Large intestine (tissue), 3 donors: Measurements from ENCODE around the gene RACK1. TPM values are rescaled to one million over a fixed set of nuclear protein-coding genes. Genes with fewer than 3 reads are reported as not detected.

Experiments used
- DNase-seq, 2 donors: peaks; one replicate each; pipeline versions ENCODE4 v3.0.0 to v3.0.0-alpha.2; 2013
- H3K27ac ChIP-seq: one replicate; pipeline ENCODE4 v1.5.1; 2013; ENCODE audit warnings: low read length
- H3K27me3 ChIP-seq: 2 replicates; pipeline ENCODE4 v1.6.1; 2013; ENCODE audit warnings: low read length; ENCODE audit not compliant: control insufficient read depth, insufficient read depth
- H3K36me3 ChIP-seq: 2 replicates; pipeline ENCODE4 v1.6.1; 2013; ENCODE audit warnings: low read length; ENCODE audit not compliant: control insufficient read depth, insufficient read depth
- H3K4me1 ChIP-seq: one replicate; pipeline ENCODE4 v1.6.1; 2013; ENCODE audit warnings: low read length; ENCODE audit not compliant: control insufficient read depth, insufficient read depth
- H3K4me3 ChIP-seq: one replicate; pipeline ENCODE4 v1.5.1; 2013; ENCODE audit warnings: low read length
- H3K9me3 ChIP-seq: one replicate; pipeline ENCODE4 v1.6.1; 2013; ENCODE audit warnings: mild to moderate bottlenecking, low read depth, low read length, moderate library complexity; ENCODE audit not compliant: control insufficient read depth
- WGBS: methylation state at CpG from one replicate; pipeline ENCODE4 v1.1.5; 2013; ENCODE audit warnings: low lambda C conversion rate; ENCODE audit not compliant: insufficient coverage; 5-methylcytosine and 5-hydroxymethylcytosine counted together
- polyA plus RNA-seq: library from polyadenylated mRNA; unstranded; fragments of 120-200 nt; gene quantifications from one replicate; pipeline ENCODE4 v1.2.1, GENCODE V29; 2013

RACK1 gene
- polyA plus RNA-seq, 1 donor: 3,389 TPM

GRCh38 chr5:181189962-181190710, 53.6 kb downstream of the RACK1 start:
- Histone ChIP-seq H3K4me3 (peak overlapping the region; percentile 83), H3K4me1 (peaks cover 4% of the 10 kb centered on the region), H3K9me3 (peaks cover 3% of the 10 kb centered on the region), H3K27me3 (peaks cover 10% of the 10 kb centered on the region), H3K36me3 (no peaks in the 10 kb centered on the region), H3K27ac (no peak overlapping the region)
- peak in 1 of 2 donors; percentile 48 for DNase-seq
- whole genome bisulfite sequencing: no CpG with 5 or more reads among the region's 52 CpGs

DNA sequence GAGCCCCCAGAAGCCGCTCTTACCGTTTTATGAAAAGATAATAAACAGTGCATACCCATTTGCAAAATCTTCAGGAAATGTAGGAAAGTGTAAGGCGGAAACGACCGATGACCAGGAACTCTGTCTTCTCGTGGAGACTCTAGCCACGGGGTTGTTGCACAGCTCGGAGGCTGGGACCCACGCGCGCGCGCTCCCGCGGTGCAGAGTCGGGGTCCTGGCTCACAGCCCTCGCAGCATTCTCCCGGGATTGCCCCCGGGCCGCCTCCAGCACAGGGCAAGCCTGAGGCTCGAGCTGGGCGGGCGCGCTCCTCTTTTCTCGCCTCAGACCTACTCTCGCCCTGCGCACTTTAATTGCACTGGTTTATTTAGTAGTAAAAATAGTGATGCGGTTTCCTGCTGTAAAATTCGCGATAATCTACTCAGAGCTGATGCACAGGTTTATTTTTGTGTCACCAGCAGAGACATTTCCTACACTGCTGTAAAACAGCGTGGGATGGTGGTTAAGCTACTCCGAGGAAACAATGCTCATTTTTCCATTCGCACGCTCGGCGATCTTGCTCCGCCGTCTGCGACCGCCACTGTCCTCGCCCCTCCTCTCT, 54.2 kb downstream of the RACK1 start:
- Histone ChIP-seq H3K27ac (peak overlapping the region; percentile 10), H3K27me3 (peaks cover 7% of the 10 kb centered on the region), H3K4me1 (peaks cover 6% of the 10 kb centered on the region), H3K36me3 (no peaks in the 10 kb centered on the region), H3K4me3 (peak overlapping the region; percentile 83), H3K9me3 (no peaks in the 10 kb centered on the region)
- peak in 1 of 2 donors; percentile 45 for DNase-seq
- WGBS: 0% methylated on average over 2 of the region's 41 CpGs

DNA sequence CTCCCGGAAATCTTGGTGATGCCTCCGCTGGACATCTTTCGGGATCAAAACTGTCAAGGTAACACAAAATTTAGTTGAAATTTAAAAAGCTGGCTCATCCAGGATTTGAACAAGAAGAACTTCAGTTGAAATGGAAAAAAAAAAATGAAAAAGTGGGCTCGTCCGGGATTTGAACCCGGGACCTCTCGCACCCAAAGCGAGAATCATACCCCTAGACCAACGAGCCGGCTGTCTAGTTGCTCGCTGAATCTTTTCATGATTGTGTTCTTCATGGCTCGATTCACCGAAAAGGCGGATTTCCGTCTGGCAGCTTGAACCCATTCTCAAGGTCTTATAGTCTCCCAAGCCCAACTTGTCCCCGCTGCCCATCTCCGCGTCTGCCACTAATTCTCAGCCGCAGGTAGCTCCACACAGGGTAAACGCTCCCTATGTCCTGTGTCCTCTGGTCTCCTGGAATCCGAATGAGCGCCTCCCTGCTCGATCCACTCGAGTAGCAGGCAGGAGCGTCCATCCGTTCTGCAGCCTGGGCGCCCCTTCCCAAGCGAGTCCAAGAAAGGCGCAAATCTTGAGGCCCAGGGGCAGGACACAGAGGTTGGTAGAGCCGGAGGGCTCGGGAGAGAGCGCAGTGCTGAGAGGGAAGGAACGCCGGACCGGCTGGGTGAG, 54.9 kb downstream of the RACK1 start:
- Histone ChIP-seq H3K4me3 (peak overlapping the region; percentile 83), H3K4me1 (peaks cover 6% of the 10 kb centered on the region), H3K27ac (peak overlapping the region; percentile 74), H3K36me3 (no peaks in the 10 kb centered on the region), H3K9me3 (no peaks in the 10 kb centered on the region), H3K27me3 (peaks cover 6% of the 10 kb centered on the region)
- WGBS: no CpG with 5 or more reads among the region's 35 CpGs
- peak; percentile 71 to 75 for DNase-seq

- peak; percentile 58 to 71 for DNase-seq
- Histone ChIP-seq H3K27me3 (peaks cover 6% of the 10 kb centered on the region), H3K4me1 (peaks cover 6% of the 10 kb centered on the region), H3K4me3 (peak overlapping the region; percentile 42), H3K9me3 (no peaks in the 10 kb centered on the region), H3K36me3 (no peaks in the 10 kb centered on the region), H3K27ac (no peak overlapping the region)
- WGBS: 0% methylated on average over 2 of the region's 37 CpGs
Observed at GRCh38 chr5:181187500-181188213, 56.0 kb downstream of the RACK1 start.

GRCh38 chr5:181186986-181187499, 56.7 kb downstream of the RACK1 start:
- Histone ChIP-seq H3K9me3 (no peaks in the 10 kb centered on the region), H3K27me3 (peaks cover 6% of the 10 kb centered on the region), H3K4me1 (peaks cover 2% of the 10 kb centered on the region), H3K27ac (no peak overlapping the region), H3K4me3 (peak overlapping the region; percentile 28), H3K36me3 (no peaks in the 10 kb centered on the region)
- 30% methylated on average over 2 of the region's 8 CpGs for WGBS
- DNase-seq: no peak

Other genes with a start within 250 kb of the RACK1 start
- gene BTNL9, start 203.6 kb downstream of the RACK1 start, polyA plus RNA-seq: 11.6 TPM
- not detected for gene OR2V1, start 112.7 kb downstream of the RACK1 start, polyA plus RNA-seq
- not detected for gene OR2V2, start 96.3 kb downstream of the RACK1 start, polyA plus RNA-seq
- gene TRIM7, start 38.7 kb downstream of the RACK1 start, polyA plus RNA-seq: 0.61 TPM
- gene TRIM41, start 20.6 kb downstream of the RACK1 start, polyA plus RNA-seq: 22.4 TPM
- 33.0 TPM for gene TRIM52, start 17.2 kb upstream of the RACK1 start, polyA plus RNA-seq
- gene OR4F3, start 123.4 kb upstream of the RACK1 start, polyA plus RNA-seq: 0.07 TPM